HEK293T (cell line): ENCODE measurements around the gene DMBX1.

Source experiments
- CTCF ChIA-PET: fragments of 350-600 bp; formaldehyde crosslinking; extraction: SDS; loops from one replicate; lab custom pipeline; 2021; ENCODE audit warnings: antibody characterized with exemption, inconsistent platforms; lab: Yijun Ruan, JAX
- POLR2A ChIA-PET: fragments of 350-600 bp; formaldehyde crosslinking; extraction: SDS; loops from one replicate; lab custom pipeline; 2020; ENCODE audit warnings: antibody characterized with exemption, inconsistent platforms; lab: Yijun Ruan, JAX
- DNase-seq: peaks from one replicate; pipeline ENCODE4 v3.0.0; 2012; ENCODE audit warnings: mixed read lengths; ENCODE audit errors: extremely low spot score
- ARNT ChIP-seq: fragments of 450-650 bp; IDR thresholded peaks from 2 replicates; pipeline ENCODE4 v1.6.1; 2017; ENCODE audit warnings: mild to moderate bottlenecking
- BHLHE40 ChIP-seq: fragments of 450-650 bp; IDR thresholded peaks from 2 replicates; pipeline ENCODE4 v1.6.1; 2016; ENCODE audit warnings: mild to moderate bottlenecking, moderate library complexity, borderline replicate concordance
- CTBP1 ChIP-seq: fragments of 450-650 bp; IDR thresholded peaks from 2 replicates; pipeline ENCODE4 v1.6.1; 2016; ENCODE audit warnings: borderline replicate concordance
- ELF4 ChIP-seq: fragments of 450-650 bp; IDR thresholded peaks from 2 replicates; pipeline ENCODE4 v1.6.1; 2017; ENCODE audit warnings: antibody characterized with exemption
- FOXA1 ChIP-seq: fragments of 450-650 bp; IDR thresholded peaks from 2 replicates; pipeline ENCODE4 v1.6.1; 2016; ENCODE audit warnings: mild to moderate bottlenecking
- FOXK2 ChIP-seq: fragments of 450-650 bp; IDR thresholded peaks from 2 replicates; pipeline ENCODE4 v1.6.1; 2016; ENCODE audit warnings: mild to moderate bottlenecking
- FOXM1 ChIP-seq: fragments of 450-650 bp; IDR thresholded peaks from 2 replicates; pipeline ENCODE4 v1.6.1; 2017; ENCODE audit warnings: mild to moderate bottlenecking, borderline replicate concordance
- HDGF ChIP-seq: fragments of 450-650 bp; IDR thresholded peaks from 2 replicates; pipeline ENCODE4 v1.6.1; 2017; ENCODE audit warnings: antibody characterized with exemption, borderline replicate concordance
- L3MBTL2 ChIP-seq: fragments of 450-650 bp; conservative IDR thresholded peaks from 2 replicates; pipeline ENCODE4 v1.6.1; 2016; ENCODE audit warnings: mild to moderate bottlenecking
- LEF1 ChIP-seq: fragments of 450-650 bp; IDR thresholded peaks from 2 replicates; pipeline ENCODE4 v1.6.1; 2017; ENCODE audit warnings: mild to moderate bottlenecking, borderline replicate concordance
- NFRKB ChIP-seq: fragments of 450-650 bp; IDR thresholded peaks from 2 replicates; pipeline ENCODE4 v1.6.1; 2016; ENCODE audit warnings: mild to moderate bottlenecking, moderate library complexity
- PKNOX1 ChIP-seq: fragments of 450-650 bp; IDR thresholded peaks from 2 replicates; pipeline ENCODE4 v1.6.1; 2016
- SP1 ChIP-seq: fragments of 450-650 bp; IDR thresholded peaks from 2 replicates; pipeline ENCODE4 v1.6.1; 2017
- SUZ12 ChIP-seq: fragments of 450-650 bp; IDR thresholded peaks from 2 replicates; pipeline ENCODE4 v1.6.1; 2016; ENCODE audit warnings: mild to moderate bottlenecking
- TARDBP ChIP-seq: fragments of 450-650 bp; IDR thresholded peaks from 2 replicates; pipeline ENCODE4 v1.6.1; 2016
- ZNF384 ChIP-seq: fragments of 450-650 bp; IDR thresholded peaks from 2 replicates; pipeline ENCODE4 v1.6.1; 2016

The DMBX1 gene

GRCh38 chr1:46522969-46523320 lies 33.3 kb downstream of the DMBX1 start:
- CTCF ChIA-PET = interaction anchor here (1.0 to 1.9 kb wide), 3 partner anchors 25 to 76 kb away, joined by 3 to 15 read pairs (median 5); no protein-coding TSS in a partner anchor

GRCh38 chr1:46523496-46524353 lies 34.1 kb downstream of the DMBX1 start:
- TF ChIP-seq NFRKB (no peak), TARDBP (no peak), SP1 (no peak), HDGF (no peak), ZNF384 (no peak), LEF1 (no peak), ARNT (no peak), CTBP1 (no peak), FOXM1 (no peak), BHLHE40 (no peak), FOXA1 (no peak)
- ChIA-PET CTCF (interaction anchor here (0.5 to 1.9 kb wide), 3 partner anchors 12 to 759 kb away, joined by 3 to 15 read pairs (median 4); no protein-coding TSS in a partner anchor), POLR2A (no interaction called here)
- DNase-seq = no peak

More at GRCh38 chr1:46522969-46523320, 33.3 kb downstream of the DMBX1 start:
- POLR2A ChIA-PET = interaction anchor here (1.2 kb wide), 1 partner anchor 81 kb away, joined by 3 read pairs; no protein-coding TSS in a partner anchor
- TF ChIP-seq SP1 (no peak), ZNF384 (no peak)
- no peak for DNase-seq

- ChIA-PET CTCF (interaction anchor here (1.0 to 6.1 kb wide), 3 partner anchors 13 to 79 kb away, joined by 3 to 82 read pairs (median 40); no protein-coding TSS in a partner anchor), POLR2A (no interaction called here)
- TF ChIP-seq HDGF (no peak), TARDBP (no peak), SP1 (no peak), FOXA1 (no peak), FOXM1 (no peak), NFRKB (no peak), LEF1 (no peak), ELF4 (no peak), ZNF384 (no peak), SUZ12 (no peak), FOXK2 (no peak), L3MBTL2 (no peak), ARNT (no peak), BHLHE40 (no peak)
- no peak for DNase-seq
Observed at GRCh38 chr1:46524843-46525242, 35.2 kb downstream of the DMBX1 start.

- TF ChIP-seq HDGF (no peak), PKNOX1 (no peak), L3MBTL2 (no peak), SP1 (no peak), FOXM1 (no peak), ARNT (no peak), SUZ12 (no peak), NFRKB (no peak), FOXK2 (no peak), LEF1 (no peak), FOXA1 (no peak), ELF4 (no peak), BHLHE40 (no peak)
- ChIA-PET CTCF (interaction anchor here (0.9 to 6.1 kb wide), 5 partner anchors 38 to 119 kb away, joined by 3 to 82 read pairs (median 28); no protein-coding TSS in a partner anchor), POLR2A (interaction anchor here (2.0 kb wide), 1 partner anchor 38 kb away, joined by 8 read pairs; no protein-coding TSS in a partner anchor)
- no peak for DNase-seq
Observed at GRCh38 chr1:46525253-46525983, 35.8 kb downstream of the DMBX1 start.

- DNase-seq = no peak
- no peak for TF ChIP-seq PKNOX1
- no peak for TF ChIP-seq ARNT
- no peak for TF ChIP-seq HDGF
- no peak for TF ChIP-seq SUZ12
- no peak for TF ChIP-seq CTBP1
- TF ChIP-seq FOXK2 = no peak
- TF ChIP-seq BHLHE40 = no peak
- no peak for TF ChIP-seq NFRKB
- ChIA-PET CTCF (interaction anchor here (0.9 to 6.1 kb wide), 6 partner anchors 38 to 119 kb away, joined by 3 to 82 read pairs (median 19); no protein-coding TSS in a partner anchor), POLR2A (interaction anchor here (2.0 kb wide), 1 partner anchor 39 kb away, joined by 8 read pairs; no protein-coding TSS in a partner anchor)
Observed at GRCh38 chr1:46526013-46526690, 36.5 kb downstream of the DMBX1 start.
